GM21717 (cell line): ENCODE measurements around the gene TPSAB1.
"Not testable (repeated sequence)": the region's sequence is repeated elsewhere in the genome, so short reads cannot be mapped to it uniquely, and the experiment has no call there.

Source experiments
- ATAC-seq: cut with Tn5 transposase; IDR thresholded peaks from one replicate; pipeline ENCODE4 v1.9.1; 2021; ENCODE audit warnings: mild to moderate bottlenecking, moderate library complexity; ENCODE audit not compliant: unreplicated experiment

TPSAB1 gene

DNA sequence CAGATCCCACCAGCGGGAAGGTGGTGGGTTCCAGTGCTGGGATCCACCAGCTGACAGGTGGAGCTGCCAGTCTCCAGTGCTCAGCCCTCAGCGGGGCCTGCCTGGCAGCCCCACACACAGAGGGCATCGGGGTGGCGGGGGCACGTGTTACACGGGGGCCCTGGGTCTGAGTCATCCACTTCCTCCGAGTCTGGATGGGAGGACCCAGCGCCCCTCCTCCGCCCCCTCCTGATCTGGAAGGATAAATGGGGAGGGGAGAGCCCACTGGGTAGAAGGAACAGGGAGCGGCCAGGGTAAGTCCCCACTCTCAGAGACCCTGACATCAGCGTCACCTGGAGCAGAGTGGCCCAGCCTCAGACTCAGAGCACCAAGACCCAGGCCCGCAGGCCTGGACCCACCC, at the start of gene TPSAB1:
TPSAB1 (plus strand) TSS at position 270 of the 400 bp plus-strand sequence. CDS start 234 bp downstream, outside the sequence.
- ATAC-seq = not testable (repeated sequence)

DNA sequence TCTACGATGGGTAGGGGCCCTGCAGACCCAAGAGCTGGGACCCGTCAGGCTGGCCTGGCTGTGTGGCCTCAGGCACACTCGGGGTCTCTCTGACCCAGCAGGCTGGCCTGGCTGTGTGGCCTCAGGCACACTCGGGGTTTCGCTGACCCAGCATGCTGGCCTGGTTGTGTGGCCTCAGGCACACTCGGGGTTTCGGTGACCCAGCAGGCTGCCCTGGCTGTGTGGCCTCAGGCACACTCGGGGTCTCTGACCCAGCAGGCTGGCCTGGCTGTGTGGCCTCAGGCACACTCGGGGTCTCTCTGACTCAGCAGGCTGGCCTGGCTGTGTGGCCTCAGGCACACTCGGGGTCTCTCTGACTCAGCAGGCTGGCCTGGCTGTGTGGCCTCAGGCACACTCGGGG, 49.7 kb upstream of the TPSAB1 start:
- ATAC-seq = not testable (repeated sequence)

DNA sequence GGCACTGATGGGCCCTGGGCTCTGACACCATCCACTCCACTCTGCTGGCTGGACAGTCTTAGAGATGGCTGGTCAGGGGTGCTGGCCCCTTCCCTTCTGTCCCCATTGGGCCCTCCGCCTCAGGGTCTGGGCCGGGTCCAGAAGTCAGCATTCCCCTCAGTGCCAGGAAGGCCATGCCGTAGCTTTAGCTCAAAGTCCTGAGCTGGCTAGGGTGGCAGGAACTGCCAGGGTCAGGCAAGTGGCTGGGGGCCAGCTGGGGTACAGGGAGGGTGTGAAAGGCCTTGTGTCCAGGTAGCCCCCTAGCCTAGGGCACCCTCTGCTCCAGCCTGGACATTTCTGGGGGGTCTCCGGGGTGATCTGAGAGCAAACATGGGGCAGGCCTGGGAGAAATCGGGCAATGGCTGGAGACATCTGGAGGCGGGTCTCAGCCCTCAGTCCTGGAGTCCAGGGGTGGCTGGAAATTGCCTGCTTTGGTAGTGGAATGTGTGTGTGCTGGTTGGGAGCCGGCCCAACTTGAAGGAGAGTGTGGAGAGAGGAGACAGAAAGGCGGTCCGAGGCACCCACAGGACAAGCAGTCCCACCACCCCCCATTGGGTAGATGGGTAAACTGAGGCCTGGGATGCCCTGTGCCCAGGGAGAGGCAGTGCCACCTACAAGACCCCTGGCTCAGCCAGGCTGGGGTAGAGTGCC, 48.0 kb upstream of the TPSAB1 start:
- ATAC-seq = no peak

DNA sequence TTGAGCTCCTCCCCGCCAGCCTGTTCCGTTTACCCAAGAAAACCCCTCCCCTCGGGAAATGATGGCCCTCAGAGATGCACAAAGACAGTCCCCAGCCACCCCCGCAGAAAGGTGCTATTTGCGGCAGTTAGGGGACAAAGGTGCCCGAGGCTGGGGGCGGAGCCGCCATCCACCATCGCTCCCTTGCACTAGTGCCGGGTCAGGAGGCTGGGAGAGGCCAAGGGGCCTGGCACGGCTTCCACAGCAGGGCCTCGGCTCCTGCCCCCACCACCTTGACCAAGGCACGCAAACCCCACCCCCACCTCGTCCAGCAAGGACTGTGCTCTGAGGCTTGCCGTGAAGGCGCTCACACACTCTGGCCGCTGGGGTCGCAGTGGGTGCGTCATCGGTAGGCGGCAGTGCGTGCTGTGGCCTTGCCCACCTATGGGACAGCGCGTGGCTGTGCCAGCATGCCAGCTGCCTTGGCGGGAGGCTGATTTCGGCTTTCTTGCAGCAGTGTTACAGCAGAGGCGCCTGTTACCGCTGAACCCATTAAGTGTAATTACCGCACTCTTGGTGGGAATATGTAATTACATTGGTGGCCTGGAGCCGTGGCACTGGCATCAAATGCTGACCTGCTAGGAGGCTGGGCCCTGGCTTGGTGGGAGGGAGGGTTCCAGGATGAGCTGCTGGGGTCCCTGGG, 47.2 kb upstream of the TPSAB1 start:
- no peak for ATAC-seq

DNA sequence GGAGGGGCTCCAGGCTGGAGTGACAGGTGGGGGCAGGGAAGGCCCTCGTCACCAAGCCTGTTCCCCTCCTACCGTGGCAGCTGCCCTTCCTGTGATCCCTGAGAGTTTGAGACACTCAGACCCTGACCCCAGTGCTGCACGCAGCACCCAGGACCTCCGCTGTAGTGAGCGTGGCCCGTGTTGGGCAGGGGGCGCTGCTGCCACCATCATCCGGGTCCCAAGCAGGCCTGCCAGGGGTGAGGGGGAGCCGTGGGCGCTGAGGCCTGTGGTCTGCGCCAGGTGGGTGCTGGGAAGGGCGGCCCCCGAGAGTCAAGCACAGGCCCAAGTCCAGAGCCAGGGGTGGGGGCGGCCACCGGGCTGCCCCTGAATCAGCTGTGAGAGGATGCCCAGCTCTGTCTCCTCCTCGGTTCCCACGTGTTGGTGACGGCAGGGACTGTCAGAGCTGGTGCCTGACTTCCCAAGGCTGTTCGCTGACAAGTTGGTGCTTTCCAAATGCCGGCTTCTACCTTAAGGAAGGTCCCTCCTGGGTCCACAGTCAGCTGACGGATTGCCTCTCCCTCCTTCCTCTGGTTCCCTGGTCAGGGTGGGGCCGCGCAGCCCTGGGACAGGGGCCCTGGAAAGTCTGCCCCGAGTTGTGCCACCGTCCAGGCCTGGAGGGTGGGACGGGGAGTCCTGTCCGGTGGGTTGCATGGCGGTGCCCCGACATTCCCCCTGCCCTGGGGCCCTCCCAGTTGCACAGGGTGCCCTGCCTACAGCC, 46.5 kb upstream of the TPSAB1 start:
- ATAC-seq = no peak

DNA sequence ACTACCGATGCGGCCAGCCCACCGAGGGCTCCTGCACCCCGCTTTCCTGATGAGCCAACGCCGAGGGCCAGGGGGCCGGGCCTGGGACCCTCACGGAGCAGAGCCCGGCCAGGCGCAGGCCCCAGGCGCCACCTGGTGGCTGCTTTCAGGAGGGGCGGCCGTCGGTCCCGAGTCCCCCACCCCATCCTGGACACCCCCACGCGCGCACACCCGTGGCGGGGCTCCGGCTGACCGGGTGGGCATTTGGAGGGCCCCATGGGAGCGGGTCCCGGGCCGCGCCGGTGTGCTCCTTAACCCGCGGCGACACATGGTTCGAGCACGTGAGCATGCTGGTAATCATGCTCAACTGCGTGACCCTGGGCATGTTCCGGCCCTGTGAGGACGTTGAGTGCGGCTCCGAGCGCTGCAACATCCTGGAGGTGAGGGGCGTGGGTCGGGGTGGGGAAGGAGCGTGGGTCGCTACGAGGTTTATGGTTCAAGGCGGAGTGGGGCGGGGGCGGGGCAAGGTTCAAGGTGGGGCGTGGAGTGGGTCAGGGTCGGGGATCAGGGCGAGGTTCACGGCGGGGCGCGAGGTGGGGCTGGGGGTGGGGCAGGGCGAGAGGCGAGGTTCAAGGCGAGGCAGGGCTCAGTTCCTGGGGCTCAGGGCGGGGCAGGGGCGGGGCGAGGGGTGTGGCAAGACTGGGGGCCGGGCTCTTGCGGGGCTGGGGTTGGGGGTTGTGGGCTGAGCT, 45.7 kb upstream of the TPSAB1 start:
- ATAC-seq = no peak

DNA sequence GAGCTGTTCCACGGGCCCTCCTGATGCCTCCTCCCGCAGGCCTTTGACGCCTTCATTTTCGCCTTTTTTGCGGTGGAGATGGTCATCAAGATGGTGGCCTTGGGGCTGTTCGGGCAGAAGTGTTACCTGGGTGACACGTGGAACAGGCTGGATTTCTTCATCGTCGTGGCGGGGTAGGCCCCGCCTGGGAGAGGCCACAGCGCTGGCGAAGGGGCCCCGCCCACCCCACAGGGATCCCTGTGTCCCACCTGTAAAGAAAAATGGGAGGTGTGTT, 45.2 kb upstream of the TPSAB1 start:
- no peak for ATAC-seq

DNA sequence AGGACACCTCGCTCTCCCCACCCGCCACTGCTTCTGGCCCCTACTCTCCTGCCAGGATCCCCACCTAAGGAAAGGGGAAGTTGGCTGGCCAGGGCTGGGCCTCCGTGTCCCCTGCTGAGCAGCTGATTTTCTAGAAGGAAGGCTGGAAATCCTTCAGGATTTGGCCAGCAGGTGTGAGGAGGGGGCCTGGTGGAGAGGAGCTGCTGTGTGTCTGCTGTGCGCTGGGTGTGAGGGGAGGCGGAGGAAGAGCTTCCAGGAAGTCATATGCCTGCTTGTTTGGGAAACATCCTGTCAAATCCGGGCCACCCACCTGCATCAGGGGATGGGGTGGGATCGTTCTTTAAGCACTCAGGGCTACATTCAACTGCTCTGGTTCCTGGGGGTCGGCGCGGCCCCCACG, 44.0 kb upstream of the TPSAB1 start:
- ATAC-seq = no peak

DNA sequence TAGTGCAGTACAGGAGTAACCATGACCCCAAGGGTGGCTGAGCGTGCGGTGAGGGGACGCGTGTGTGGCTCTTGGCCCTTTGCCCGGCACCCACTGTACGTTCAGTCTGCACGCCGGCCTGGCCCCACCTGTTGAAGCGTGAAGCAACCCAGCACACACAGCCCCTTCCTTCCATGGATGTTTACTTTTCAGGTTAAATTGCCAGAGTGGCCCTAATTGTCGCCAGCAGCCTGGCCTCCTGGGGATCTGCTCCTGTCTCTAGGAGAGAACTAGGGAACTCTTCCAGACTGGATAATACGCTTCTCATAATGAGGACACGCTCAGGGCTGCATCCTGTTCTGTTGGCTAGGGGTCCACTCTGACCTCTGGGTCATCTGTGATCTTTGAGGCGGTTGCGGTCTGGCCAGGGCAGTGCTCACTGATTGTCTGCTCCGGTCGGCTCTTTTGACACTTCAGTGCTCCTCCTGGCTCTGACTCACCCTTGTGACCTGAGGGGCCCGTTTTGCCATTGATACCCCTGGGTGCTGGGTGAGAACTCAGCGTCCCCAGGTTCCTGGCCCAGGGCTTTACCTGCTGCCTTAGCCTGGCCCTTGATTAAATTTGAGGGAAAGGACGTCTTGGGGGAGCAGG, 43.2 kb upstream of the TPSAB1 start:
- no peak for ATAC-seq

DNA sequence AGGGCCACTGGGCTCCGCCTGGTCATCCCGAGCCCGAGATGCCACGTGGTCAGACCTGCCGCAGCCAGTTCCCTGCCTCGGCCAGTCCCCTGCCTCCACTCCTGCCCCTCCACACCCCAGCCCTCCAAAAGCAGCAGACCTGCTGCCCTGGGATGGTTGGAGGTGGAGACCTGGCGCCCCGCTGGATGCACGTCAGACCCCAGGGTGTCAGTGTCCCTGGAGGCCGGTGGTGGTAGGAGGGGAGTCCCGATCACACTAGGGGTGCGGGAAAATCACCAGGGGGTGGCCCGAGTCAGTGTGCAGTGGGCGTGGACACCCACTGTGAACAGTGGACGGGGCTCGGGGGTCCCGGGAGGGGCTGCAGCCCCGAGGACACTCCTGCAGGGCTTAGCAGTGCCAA, 42.3 kb upstream of the TPSAB1 start:
- no peak for ATAC-seq

DNA sequence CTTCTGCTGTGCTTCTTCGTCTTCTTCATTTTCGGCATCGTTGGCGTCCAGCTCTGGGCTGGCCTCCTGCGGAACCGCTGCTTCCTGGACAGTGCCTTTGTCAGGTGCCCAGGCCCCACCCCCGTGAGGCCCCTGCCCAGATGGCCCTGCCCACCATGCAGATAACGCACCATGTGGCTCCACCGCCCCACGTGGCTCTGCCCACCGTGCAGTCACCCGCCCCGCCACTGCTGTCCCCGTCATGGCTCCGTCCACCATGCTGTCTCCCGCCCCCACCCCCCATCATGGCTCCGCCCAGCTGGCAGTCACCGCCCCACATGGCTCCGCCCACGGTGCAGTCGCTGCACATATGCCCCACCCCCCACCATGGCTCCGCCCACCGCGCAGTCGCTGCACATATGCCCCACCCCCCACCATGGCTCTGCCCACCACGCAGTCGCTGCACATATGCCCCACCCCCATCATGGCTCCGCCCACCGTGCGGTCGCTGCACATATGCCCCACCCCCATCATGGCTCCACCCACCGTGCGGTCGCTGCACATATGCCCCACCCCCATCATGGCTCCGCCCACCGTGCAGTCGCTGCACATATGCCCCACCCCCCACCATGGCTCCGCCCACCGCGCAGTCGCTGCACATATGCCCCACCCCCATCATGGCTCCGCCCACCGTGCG, 41.7 kb upstream of the TPSAB1 start:
- ATAC-seq = not testable (repeated sequence)

DNA sequence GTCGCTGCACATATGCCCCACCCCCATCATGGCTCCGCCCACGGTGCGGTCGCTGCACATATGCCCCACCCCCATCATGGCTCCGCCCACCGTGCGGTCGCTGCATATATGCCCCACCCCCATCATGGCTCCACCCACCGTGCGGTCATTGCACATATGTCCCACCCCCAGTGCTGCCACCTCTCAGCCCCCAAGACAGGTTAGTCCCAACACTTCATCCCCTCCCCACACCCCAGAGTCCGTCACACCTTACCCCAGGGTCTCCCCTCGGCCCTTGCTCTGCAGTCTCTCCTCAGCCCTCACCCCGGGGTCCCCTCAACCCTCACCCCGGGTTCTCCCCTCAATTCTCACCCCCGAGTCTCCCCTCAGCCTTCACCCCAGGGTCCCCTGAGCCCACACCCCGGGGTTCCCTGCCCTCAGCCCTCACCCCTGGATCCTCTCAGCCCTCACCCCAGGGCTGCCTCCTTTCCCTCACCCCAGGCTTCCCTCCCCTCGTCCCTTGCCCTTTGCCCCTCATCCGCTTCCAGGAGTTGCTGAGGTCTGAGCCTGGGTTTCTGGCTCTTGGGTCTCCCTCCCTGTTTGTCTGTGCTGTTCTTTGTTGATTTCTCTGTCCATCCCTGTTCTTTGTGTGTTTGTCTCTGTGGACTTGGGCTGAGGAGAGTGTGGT, 41.0 kb upstream of the TPSAB1 start:
- no peak for ATAC-seq

DNA sequence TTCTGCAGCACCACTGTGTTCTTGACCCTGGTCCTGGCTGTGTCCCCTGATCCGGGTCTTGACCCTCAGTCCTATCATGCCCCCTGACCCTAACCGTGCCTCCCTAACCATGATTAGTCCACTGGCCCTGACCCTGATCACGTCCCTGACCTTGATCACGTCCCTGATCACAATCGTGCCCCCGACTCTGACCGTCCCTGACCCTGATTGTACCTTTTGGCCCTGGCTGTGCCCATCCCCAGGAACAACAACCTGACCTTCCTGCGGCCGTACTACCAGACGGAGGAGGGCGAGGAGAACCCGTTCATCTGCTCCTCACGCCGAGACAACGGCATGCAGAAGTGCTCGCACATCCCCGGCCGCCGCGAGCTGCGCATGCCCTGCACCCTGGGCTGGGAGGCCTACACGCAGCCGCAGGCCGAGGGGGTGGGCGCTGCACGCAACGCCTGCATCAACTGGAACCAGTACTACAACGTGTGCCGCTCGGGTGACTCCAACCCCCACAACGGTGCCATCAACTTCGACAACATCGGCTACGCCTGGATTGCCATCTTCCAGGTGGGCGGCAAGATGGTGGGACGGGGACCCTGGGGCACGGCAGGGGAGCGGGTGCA, 40.4 kb upstream of the TPSAB1 start:
- no peak for ATAC-seq

DNA sequence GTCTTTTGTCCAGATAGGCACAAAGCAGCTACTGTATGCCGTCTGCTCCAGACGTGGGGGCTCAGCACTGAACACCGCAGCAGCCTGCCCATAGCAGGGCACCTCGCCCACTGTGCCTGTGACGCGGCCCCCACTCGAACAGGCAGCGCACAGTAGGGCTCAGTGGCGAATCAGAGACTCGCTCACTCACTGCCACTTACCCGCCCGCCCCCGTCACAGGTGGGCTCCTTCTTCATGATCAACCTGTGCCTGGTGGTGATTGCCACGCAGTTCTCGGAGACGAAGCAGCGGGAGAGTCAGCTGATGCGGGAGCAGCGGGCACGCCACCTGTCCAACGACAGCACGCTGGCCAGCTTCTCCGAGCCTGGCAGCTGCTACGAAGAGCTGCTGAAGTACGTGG, 39.1 kb upstream of the TPSAB1 start:
- ATAC-seq = no peak

DNA sequence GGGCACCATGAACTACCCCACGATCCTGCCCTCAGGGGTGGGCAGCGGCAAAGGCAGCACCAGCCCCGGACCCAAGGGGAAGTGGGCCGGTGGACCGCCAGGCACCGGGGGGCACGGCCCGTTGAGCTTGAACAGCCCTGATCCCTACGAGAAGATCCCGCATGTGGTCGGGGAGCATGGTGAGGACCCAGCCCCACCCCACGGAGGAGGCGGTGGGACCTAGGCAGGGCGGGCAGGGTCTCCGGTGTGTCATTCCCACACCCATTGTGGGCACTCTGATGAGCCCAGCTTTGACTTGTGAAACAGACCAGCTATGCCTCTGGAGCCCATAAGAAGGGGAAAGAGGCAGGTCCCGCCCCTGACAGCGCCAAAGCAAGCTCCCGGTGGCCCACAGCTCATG, 38.2 kb upstream of the TPSAB1 start:
- no peak for ATAC-seq

DNA sequence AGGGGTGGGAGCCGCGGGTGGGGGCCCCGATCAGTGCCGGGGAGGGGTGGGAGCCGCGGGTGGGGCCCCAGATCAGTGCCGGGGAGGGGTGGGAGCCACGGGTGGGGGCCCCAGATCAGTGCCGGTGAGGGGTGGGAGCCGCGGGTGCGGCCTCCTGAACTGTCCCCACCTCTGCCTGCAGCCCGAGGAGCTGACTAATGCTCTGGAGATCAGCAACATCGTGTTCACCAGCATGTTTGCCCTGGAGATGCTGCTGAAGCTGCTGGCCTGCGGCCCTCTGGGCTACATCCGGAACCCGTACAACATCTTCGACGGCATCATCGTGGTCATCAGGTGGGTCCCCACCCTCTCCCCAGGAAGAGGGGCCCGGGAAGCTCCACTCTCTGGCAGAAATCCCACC, 35.6 kb upstream of the TPSAB1 start:
- no peak for ATAC-seq

DNA sequence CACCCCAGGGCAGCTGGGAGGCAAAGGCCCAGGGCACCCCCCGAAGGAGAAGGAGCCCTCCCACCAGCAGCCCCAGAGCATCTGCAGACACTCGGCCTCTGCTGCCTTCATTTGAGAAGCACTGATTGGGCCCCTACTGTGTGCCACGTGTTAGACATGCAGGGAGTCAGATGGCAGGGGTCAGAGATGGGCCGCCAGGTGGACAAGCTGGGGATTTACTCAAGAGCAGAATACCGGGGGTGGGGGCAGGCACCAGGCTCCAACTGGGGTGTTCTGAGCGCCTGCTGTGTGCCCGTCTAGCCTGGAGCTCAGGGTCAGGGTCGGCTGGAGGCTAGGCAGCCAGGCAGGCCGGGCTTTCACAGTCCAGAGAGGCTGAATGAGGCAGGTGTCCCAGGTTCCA, 34.2 kb upstream of the TPSAB1 start:
- ATAC-seq = no peak

DNA sequence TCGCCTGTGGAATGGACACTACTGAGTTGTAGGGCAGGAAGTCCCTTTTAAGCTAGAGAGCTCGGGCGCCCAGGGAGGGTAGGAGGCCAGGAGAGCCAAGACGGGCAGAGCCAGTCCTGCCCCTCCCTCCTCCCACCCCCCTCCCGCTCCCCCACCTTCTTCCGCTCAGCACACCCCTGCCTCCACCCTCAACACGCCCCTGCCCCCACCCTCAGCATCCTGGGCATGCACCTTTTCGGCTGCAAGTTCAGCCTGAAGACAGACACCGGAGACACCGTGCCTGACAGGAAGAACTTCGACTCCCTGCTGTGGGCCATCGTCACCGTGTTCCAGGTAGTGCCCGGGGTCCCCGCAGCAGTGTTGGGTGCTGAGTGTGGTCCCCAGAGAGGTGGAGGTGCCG, 33.7 kb upstream of the TPSAB1 start:
- ATAC-seq = no peak

DNA sequence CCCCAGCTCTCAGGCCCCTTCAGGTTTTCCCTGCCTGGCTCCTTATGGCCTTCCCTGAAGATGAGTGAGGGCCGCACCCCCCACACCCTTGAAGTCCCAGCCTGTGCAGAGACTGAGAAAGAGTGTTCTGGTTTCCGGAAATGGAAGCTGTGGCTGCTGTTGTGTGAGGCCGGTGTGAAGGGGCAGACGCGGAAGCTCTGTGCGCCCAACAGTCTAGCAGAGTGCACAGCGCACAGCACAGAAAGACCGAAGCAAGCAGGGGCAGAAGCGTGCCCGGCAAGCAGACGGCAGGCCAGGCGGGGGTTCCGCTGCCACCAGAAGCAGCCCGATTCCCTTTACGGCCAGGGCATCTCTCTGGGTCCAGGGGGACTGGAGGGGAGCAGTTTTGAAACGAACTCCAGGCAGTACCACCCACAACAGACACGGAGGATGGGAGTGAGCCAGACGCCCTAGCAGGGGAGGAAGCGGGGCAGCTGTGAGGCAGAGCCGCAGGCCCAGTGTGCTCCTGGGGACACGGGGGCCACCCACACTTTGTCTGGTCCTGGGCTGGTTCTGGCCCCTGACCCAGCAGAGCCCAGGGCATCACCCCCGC, 32.2 kb upstream of the TPSAB1 start:
- ATAC-seq = no peak
